ENCODE measurements around the gene PITPNM3.

Gene PITPNM3

DNA sequence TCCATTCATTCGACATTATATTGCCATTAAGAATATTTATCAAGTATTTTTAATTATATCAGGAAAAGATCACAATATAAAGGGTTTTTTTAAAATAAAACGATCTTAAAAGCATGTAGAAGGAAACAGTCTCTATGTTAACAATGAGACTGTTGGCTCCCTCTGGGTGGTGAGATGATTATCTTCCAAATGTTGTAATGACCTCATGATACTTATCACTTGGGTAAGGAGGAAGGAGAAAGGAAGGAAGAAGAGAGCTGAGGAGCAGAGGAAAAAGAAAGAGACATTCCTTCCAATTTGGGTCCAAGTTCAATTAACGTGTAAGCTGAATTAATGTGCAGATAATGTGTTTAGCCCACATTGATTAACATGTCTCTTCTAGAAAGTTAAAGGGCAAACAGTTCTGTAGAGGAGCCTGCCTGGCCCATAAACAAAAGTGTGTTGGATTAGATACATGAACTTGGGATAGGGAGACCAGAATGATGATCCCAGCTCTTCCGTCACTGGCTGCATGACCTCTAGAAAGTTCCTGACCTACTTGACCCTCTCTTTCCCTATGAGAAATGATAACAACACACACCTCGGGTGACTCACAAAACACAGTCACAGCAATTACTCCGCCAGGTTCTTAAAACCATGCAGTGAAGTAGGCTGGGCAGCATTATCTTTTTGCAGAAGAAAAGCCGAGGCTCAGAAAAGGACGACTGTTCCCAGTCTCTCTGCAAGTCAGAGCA lies 80.1 kb downstream of the PITPNM3 start:
- DNase-seq: no peak

DNA sequence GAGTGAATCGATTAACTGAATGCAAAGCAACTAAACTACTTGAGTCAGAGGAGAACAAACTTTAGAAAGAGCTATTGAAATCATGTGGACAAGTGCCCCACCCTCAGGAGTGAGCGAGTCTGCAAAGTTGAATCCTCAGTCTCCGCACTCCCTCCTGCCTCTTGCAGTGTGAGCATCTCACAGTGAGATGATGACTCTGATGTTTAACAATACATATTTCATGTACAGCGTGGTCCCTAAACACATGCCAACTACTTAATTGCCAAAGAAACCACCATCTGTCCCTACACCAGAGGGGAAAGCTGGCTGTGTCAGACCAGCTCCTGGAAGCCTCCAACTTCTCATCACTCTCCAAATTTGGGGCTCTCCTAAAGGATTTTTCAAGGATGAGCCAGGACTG lies 80.9 kb downstream of the PITPNM3 start:
- DNase-seq: no peak

- DNase-seq: no peak
Observed at GRCh38 chr17:6474906-6475305, 81.4 kb downstream of the PITPNM3 start.

DNA sequence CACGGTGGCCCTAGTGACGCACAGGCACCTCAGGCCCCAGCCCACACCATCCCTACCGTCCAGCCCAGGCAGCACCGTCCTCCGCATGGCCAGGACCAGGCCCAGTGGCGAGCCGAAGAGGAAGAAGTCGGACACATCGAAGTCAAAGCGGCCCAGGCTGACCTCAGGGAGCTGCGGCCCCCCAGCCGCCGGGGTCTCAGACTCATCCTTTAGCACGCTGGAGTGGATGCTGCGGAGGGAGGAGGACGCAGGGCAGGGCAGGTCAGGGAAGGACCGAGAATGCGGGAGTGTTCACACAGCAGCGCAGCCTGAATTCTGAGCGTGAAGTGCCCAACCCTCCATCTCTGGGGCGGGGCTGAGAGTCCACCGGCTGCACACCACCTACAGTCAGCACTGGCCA lies 82.0 kb downstream of the PITPNM3 start:
- no peak for DNase-seq

DNA sequence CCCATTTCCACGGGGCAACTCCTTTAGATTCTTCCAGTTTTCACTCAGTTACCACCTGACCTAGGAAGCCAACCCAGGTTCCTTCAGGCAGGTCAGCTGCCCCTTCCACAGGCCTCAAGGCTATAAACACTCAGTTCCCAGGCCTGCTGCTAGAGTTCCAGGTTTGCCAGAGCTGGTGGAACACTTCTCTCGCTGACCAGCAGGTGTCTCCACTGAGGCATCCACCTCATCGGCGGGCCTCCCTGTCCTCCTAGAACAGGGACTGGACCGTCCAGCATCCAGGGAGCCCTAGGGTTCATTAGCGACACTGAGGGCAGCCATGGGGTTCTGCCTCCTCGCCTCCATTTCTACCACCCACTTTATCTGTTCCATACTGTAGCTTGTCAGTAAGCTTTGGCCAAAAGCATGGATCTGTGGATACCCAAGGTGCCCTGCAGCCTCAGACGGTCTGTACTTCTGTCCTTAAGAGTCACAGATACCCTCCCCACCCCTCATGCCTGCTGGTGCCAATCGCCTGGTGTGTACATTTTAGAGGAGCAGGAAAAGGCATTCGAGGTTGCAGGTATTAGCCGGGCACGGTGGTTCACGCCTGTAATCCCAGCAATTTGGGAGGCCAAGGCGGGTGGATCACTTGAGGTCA lies 83.1 kb downstream of the PITPNM3 start:
- peak; percentile 21 for DNase-seq

- no peak for DNase-seq
Observed at GRCh38 chr17:6472517-6472916, 83.8 kb downstream of the PITPNM3 start.

DNA sequence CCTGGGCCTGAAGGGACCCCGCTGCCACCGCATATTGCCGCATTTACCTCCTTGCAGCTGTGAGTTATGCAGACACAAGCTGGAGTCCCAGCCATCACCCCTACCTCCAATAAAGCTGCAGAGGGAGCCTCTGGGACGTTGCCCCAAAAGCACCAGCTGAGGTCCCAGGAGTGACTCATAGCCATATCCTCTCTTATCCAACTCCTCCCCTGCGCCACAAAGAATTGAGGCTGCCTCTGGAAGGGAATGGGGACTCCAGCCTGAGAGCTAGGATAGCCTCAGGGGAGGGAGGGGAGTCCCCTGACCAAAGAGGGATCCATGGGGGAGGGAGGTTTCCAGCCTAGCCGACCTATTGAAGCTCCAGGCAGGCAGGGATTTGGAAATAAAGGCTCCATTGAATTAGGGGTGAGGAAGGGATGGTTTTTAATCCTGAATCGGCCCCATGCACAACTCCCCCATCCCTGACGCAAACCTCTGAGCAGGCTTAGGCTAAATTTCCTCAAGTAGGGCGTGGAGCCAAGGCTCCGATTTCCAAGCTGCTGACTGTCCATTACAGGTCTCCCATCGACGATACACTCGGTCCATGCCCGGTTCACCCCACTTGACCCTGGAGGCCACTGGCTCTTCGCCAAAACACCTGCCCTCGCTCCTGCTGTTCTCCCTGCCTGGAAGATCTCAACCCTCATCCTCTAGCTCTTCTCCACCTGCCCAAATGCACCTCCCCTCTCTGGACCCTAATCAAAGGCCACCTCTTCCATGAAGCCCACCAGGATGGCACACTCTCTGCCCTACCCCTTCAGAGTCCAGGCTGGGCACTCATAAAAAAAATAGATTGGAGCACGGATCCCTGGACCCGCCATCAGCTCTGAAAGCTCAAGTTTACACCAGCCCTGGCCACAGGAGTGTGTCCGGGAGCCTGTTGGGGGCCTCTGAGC lies 84.6 kb downstream of the PITPNM3 start:
- no peak for DNase-seq

GRCh38 chr17:6470751-6471521 lies 85.4 kb downstream of the PITPNM3 start:
- no peak for DNase-seq

DNA sequence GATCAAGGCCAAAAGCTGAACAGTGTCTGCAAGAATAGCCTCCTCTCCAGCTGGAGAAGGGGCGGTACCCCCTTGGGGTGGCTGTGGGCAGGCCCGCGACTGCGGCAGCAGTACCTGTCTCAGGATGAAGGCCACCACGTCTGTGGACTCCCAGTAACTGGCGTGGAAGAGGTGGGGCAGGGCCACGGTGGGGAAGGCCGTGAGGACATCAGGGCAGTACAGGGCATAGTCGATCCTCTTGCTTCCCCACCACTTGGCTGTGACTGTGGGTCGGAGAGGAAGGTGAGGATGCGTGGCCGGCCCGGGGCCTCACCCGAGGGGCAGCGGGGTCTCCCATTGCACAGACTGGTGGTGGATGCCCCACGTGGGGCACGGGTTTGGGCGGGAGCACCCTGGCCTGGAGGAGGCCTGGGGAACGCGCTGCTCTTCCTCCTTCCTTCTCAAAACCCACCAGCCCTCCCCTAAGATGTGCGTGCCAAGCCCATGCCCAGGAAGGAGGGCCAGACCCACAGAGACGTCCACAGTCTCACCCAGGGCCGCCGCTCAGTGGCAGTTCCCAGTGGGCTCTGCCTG lies 86.1 kb downstream of the PITPNM3 start:
- no peak for DNase-seq

- no peak for DNase-seq
Observed at GRCh38 chr17:6468051-6468790, 88.1 kb downstream of the PITPNM3 start.

- DNase-seq: no peak
Observed at GRCh38 chr17:6467567-6467966, 88.8 kb downstream of the PITPNM3 start.

- DNase-seq: no peak
Observed at GRCh38 chr17:6465206-6466003, 91.0 kb downstream of the PITPNM3 start.

DNA sequence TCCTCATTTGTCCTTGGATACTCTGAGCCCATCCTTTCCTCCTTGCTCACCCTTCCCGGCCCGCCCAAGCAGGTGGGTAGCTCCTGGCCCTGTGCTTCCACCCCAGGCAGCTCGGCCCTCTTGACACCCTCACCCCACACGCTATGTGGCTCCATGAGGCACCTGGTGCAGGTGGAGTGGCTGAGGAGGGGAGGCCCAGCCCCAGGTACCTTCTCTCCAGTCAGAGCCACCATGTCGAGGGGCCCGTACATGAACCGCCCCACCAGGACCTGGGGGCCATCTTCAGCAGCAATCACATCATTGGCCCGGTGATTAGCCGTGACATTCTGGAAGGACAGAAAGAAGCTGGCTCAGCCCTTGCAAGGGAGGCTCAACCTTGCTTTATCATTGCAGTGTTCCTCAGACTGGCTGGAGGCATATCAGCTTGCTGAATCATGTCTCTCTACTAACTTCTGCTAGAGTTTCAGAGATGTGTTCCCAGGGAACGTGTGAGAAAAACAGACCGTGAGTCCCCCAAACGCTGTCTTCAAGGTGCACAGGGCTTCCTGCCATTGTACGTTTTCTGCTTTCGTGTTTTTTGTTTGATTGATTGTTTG lies 91.8 kb downstream of the PITPNM3 start:
- DNase-seq: no peak

DNA sequence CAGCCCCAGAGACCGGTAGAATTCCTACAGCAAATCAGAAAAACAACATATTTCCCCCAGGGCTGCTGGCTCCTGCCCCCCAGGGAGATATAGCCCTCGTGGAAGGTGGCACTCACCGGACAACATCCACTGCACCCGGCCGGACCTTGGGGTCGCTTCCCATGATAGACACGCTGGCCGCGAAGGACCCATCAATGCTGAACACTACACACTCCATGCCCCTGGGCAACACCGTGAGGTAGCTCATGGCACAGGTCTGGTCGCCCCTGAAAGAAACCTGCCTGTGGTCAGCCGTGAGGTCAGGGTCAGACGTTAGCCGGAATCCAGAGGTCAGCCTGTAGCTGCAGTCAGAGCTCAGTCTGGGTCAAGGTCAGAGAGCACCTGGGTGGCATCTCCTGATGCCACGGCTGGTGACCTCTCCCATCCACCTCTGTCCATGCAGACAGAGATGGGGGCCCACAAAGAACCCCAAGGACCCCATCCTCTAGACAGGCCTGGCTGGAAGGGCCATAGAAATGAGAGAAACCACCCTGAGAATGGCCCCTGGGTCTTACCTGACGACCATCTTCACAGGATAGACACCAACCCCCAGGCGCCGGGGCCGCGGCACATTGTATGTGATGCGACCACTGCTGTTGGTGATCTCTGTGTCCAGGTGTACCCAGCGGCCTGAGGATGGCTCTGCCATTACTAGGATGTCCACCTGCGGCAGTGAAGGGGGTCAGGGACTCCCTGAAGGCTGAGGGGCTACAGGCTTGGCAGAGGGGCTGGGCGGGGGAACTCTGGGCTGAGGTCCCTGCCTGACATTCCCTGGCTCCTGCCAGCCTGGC lies 92.5 kb downstream of the PITPNM3 start:
- DNase-seq: no peak

- no peak for DNase-seq
Observed at GRCh38 chr17:6462692-6463091, 93.7 kb downstream of the PITPNM3 start.

DNA sequence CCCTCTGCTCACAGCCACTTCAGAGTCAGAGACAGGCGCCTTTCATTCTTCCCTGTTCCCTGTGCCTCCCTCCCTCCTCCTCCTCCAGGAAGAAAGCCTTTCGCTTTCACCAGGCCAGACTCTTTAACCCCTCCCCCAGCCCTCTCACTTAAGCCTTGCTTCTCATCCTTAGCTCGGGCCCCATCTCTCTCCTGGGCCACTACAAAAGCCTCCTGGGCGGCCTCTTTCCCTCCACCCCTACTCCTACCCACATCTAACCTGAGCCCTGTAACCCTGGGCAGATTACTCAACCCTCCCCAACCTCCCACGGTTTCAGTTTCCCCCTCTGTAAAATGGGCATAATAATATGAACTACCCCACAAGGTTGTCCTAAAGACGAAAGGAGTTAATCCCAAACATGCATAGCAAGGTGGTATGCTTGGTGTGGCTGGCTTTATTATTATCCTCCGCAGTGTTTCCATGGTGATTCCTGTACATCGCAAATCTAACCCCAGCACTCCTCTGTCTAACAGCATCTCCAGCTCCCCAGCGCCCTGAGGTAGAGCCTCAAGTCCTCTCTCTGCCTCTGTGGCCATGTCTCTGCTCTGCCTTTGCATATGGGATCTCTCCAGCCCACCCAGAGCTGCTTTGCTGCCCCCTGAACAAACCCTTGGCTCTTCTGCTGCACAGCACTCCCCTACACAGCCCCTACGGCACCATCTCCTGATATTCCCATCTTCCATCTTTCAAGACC lies 94.4 kb downstream of the PITPNM3 start:
- DNase-seq: no peak

DNA sequence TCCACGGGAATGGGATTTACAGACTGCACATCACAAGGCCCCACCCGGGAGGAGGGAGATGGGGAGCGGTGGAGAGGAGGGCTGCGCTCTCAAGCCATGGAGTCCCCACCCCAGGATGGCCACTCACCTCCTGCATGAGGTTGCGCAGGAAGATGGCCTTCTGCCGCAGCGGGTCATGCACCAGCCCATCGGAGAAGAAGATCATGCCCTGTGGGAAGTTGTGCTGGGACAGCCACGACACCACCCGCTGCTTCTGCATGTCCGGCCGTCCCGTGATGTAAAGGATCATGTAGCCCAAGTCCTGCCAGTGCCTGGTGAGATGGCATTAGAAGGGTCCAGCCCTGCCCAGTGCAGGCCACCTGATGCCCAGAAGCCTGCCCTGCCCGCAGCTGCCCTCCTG lies 95.1 kb downstream of the PITPNM3 start:
- no peak for DNase-seq

DNA sequence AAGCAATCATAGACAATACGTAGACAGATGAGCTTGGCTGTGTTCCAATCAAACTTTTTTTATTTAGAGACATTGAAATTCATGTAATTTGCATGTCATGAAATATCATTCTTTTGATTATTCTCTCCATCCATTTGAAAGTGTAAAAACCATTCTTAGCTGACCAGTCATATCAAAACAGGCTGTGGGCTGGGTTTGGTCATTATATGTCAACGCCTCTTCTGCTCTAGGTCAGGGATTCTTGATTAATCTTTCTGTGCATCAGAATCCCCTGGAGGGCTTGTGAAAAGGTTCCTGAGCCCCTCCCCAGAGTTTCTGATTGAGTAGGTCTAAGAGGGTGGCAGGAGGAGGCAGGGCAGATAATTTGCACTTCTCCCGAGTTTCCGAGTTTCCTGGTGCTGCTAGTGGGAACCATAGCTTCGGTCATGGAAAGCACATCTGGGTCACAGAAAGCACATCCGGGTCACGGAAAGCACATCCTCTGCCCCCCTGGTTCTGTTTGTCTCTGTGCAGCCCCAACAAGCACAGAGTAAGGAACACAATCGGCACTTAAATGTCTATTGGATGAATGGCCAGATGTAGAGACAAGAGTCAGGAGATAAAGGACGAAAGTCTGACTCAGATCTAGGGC lies 95.7 kb downstream of the PITPNM3 start:
- no peak for DNase-seq
